IMR-90 (cell line): ENCODE results near the gene ULK2.

Experiments
- CHD1 ChIP-seq: IDR thresholded peaks from 2 replicates; pipeline ENCODE4 v1.6.1; 2012; ENCODE audit warnings: low read depth, low read length, improper control_type of control experiment
- RFX5 ChIP-seq: IDR thresholded peaks from 2 replicates; pipeline ENCODE4 v1.8.0; 2012; ENCODE audit warnings: low read depth, mild to moderate bottlenecking, low read length, moderate library complexity
- TF ChIP-seq, protein P1 (sequence below): conservative IDR thresholded peaks from 2 replicates; pipeline ENCODE4 v1.5.1; 2012; ENCODE audit warnings: mild to moderate bottlenecking, low read depth, low read length, improper control_type of control experiment

DNA sequence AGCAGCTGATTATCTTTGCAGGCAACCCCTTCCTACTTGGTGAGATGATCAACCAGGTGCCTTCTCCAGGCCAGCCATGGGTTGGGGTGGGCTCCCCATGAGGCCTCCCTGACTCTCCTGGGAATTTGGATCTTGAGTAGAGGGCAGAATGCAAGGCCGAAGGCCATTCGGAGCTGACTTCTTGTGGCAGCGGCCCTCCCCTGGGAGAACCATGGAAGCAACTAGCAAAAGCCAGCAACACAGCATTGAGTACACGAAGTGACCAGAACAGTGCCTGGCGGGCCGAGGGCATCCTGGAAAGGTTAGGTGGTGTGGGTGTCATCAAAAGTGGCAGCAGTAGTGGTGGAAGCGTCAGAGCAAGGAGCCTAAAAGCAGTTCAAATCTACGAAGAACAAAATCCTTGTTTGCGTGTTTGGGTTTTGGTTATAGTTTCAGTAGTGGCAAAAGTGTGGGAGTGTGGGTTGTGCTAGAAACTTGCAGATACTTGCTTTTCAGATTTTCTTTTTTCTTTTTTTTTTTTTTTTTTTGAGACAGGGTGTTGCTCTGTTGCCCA is 117.6 kb downstream of the ULK2 start:
- TF ChIP-seq, protein P1, sequence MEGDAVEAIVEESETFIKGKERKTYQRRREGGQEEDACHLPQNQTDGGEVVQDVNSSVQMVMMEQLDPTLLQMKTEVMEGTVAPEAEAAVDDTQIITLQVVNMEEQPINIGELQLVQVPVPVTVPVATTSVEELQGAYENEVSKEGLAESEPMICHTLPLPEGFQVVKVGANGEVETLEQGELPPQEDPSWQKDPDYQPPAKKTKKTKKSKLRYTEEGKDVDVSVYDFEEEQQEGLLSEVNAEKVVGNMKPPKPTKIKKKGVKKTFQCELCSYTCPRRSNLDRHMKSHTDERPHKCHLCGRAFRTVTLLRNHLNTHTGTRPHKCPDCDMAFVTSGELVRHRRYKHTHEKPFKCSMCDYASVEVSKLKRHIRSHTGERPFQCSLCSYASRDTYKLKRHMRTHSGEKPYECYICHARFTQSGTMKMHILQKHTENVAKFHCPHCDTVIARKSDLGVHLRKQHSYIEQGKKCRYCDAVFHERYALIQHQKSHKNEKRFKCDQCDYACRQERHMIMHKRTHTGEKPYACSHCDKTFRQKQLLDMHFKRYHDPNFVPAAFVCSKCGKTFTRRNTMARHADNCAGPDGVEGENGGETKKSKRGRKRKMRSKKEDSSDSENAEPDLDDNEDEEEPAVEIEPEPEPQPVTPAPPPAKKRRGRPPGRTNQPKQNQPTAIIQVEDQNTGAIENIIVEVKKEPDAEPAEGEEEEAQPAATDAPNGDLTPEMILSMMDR, result no peak
- TF ChIP-seq CHD1, result no peak
- no peak for TF ChIP-seq RFX5
